WTC11 (cell line): ENCODE measurements around the gene GATC. TPM values are rescaled to one million over a fixed set of nuclear protein-coding genes. Genes with fewer than 3 reads are reported as not detected.

Experiments used
- ATAC-seq: fragments of 200-7000 bp; cut with Tn5 transposase; 2 replicates; pipeline ENCODE4 v1.10.0; 2021; ENCODE audit warnings: mild to moderate bottlenecking, moderate library complexity
- CTCF ChIA-PET: fragments of 300-600 bp; sonication (Branson Sonifier 250); formaldehyde crosslinking; loops from one replicate; lab custom pipeline; 2021; ENCODE audit warnings: antibody characterized with exemption; lab: Charles Lee
- POLR2A ChIA-PET: fragments of 350-600 bp; sonication (Branson Sonifier 250); formaldehyde crosslinking; loops from one replicate; lab custom pipeline; 2021; ENCODE audit warnings: antibody characterized with exemption; lab: Charles Lee
- DNase-seq: peaks from one replicate; pipeline ENCODE4 v3.0.0; 2021; ENCODE audit warnings: low spot score
- H3K27ac Mint-ChIP-seq: 2 replicates; pipeline ENCODE4 v1.8.0; 2021; ENCODE audit warnings: mixed read lengths
- H3K27me3 Mint-ChIP-seq: 2 replicates; pipeline ENCODE4 v1.8.0; 2021; ENCODE audit warnings: low read depth, mild to moderate bottlenecking, moderate library complexity, mixed read lengths
- H3K36me3 Mint-ChIP-seq: 2 replicates; pipeline ENCODE4 v1.8.0; 2021; ENCODE audit warnings: mixed read lengths
- H3K4me1 Mint-ChIP-seq: 2 replicates; pipeline ENCODE4 v1.8.0; 2022; ENCODE audit warnings: mixed read lengths
- H3K4me3 Mint-ChIP-seq: 2 replicates; pipeline ENCODE4 v1.8.0; 2021; ENCODE audit warnings: mild to moderate bottlenecking, moderate library complexity, mixed read lengths
- H3K9me3 Mint-ChIP-seq: 2 replicates; pipeline ENCODE4 v1.8.0; 2021; ENCODE audit warnings: mixed read lengths
- ATF3 ChIP-seq: sonication (generic); formaldehyde crosslinking; conservative IDR thresholded peaks from 2 replicates; pipeline ENCODE4 v1.8.1; 2022; ENCODE audit warnings: mild to moderate bottlenecking, missing genetic modification reagents
- FOXP4 ChIP-seq: sonication (generic); formaldehyde crosslinking; IDR thresholded peaks from 2 replicates; pipeline ENCODE4 v1.8.0; 2022; ENCODE audit warnings: mild to moderate bottlenecking, missing genetic modification reagents
- HMGA2 ChIP-seq: fragments of 250-450 bp; sonication (Bioruptor Pico); IDR thresholded peaks from 2 replicates; pipeline ENCODE4 v1.4.0; 2021; ENCODE audit warnings: mild to moderate bottlenecking, moderate library complexity
- HMGXB4 ChIP-seq: sonication (generic); formaldehyde crosslinking; IDR thresholded peaks from 2 replicates; pipeline ENCODE4 v1.8.1; 2023; ENCODE audit warnings: mild to moderate bottlenecking, moderate library complexity, missing genetic modification reagents
- KAT7 ChIP-seq: sonication (generic); formaldehyde crosslinking; IDR thresholded peaks from 2 replicates; pipeline ENCODE4 v1.8.1; 2023; ENCODE audit warnings: missing genetic modification reagents, mild to moderate bottlenecking, borderline replicate concordance
- NFATC4 ChIP-seq: fragments of 250-450 bp; sonication (Bioruptor Pico); IDR thresholded peaks from 2 replicates; pipeline ENCODE4 v1.9.0; 2021; ENCODE audit warnings: mild to moderate bottlenecking
- NR1H2 ChIP-seq: sonication (generic); formaldehyde crosslinking; IDR thresholded peaks from 2 replicates; pipeline ENCODE4 v1.9.0; 2021; ENCODE audit warnings: mild to moderate bottlenecking, moderate library complexity, missing genetic modification reagents
- NR2C2 ChIP-seq: sonication (generic); formaldehyde crosslinking; IDR thresholded peaks from 2 replicates; pipeline ENCODE4 v1.8.0; 2022; ENCODE audit warnings: mild to moderate bottlenecking, missing genetic modification reagents
- PRRX2 ChIP-seq: fragments of 250-450 bp; sonication (Bioruptor Pico); IDR thresholded peaks from 2 replicates; pipeline ENCODE4 v1.8.0; 2021; ENCODE audit warnings: mild to moderate bottlenecking
- SMAD4 ChIP-seq: sonication (generic); formaldehyde crosslinking; IDR thresholded peaks from 2 replicates; pipeline ENCODE4 v1.8.0; 2022; ENCODE audit warnings: mild to moderate bottlenecking, missing genetic modification reagents
- TEAD1 ChIP-seq: sonication (generic); formaldehyde crosslinking; IDR thresholded peaks from 2 replicates; pipeline ENCODE4 v1.8.0; 2022; ENCODE audit warnings: mild to moderate bottlenecking, missing genetic modification reagents
- USF1 ChIP-seq: sonication (generic); formaldehyde crosslinking; IDR thresholded peaks from 2 replicates; pipeline ENCODE4 v1.8.0; 2022; ENCODE audit warnings: mild to moderate bottlenecking, missing genetic modification reagents
- USF2 ChIP-seq: sonication (generic); formaldehyde crosslinking; IDR thresholded peaks from 2 replicates; pipeline ENCODE4 v1.8.1; 2023; ENCODE audit warnings: mild to moderate bottlenecking, missing genetic modification reagents, moderate library complexity
- ZNF396 ChIP-seq: fragments of 250-450 bp; sonication (Bioruptor Pico); IDR thresholded peaks from 2 replicates; pipeline ENCODE4 v1.8.0; 2021; ENCODE audit warnings: mild to moderate bottlenecking, moderate library complexity, borderline replicate concordance
- ZNF671 ChIP-seq: fragments of 250-450 bp; sonication (Bioruptor Pico); IDR thresholded peaks from 2 replicates; pipeline ENCODE4 v1.8.0; 2021; ENCODE audit warnings: mild to moderate bottlenecking
- total RNA-seq: library from RNA; stranded (reverse); gene quantifications from 3 replicates; pipeline ENCODE4 v1.2.3, GENCODE V29; 2021

GATC gene
- total RNA-seq, 1 experiment from 2014 or later: 33.9 TPM

- no peak for DNase-seq
- H3K36me3 Mint-ChIP-seq: no peaks in the 10 kb centered on the region
- H3K4me3 Mint-ChIP-seq: no peak overlapping the region
- H3K9me3 Mint-ChIP-seq: no peaks in the 10 kb centered on the region
- TF ChIP-seq NFATC4 (CRISPR knock-in tag) (no peak), USF2 (CRISPR knock-in tag) (no peak), USF1 (CRISPR knock-in tag) (no peak), SMAD4 (CRISPR knock-in tag) (no peak)
- POLR2A ChIA-PET: no interaction called here
- CTCF ChIA-PET: interaction anchor here (1.0 to 1.9 kb wide), 3 partner anchors 13 to 58 kb away, joined by 3 to 4 read pairs (median 4); no protein-coding TSS in a partner anchor
- no peaks in the 10 kb centered on the region for H3K27me3 Mint-ChIP-seq
- H3K4me1 Mint-ChIP-seq: no peaks in the 10 kb centered on the region
- no peak overlapping the region for H3K27ac Mint-ChIP-seq
- no peak for ATAC-seq
Measured at GRCh38 chr12:120488057-120488640, 41.9 kb downstream of the GATC start.

GRCh38 chr12:120489018-120489417 is 42.8 kb downstream of the GATC start:
- Mint-ChIP-seq H3K36me3 (no peaks in the 10 kb centered on the region), H3K4me1 (no peaks in the 10 kb centered on the region), H3K9me3 (no peaks in the 10 kb centered on the region), H3K27me3 (no peaks in the 10 kb centered on the region), H3K27ac (0 out of 2 replicates have a peak overlapping the region, but pooled peaks have one; percentile 0), H3K4me3 (no peak overlapping the region)
- ChIA-PET POLR2A (no interaction called here), CTCF (interaction anchor here (1.1 to 1.9 kb wide), 2 partner anchors 14 to 23 kb away, joined by 4 read pairs; no protein-coding TSS in a partner anchor)
- TF ChIP-seq NR1H2 (CRISPR knock-in tag) (no peak), ATF3 (CRISPR knock-in tag) (no peak), KAT7 (CRISPR knock-in tag) (no peak), ZNF671 (no peak), NR2C2 (CRISPR knock-in tag) (no peak), FOXP4 (CRISPR knock-in tag) (no peak), HMGXB4 (CRISPR knock-in tag) (no peak)
- DNase-seq (no peak), ATAC-seq (no peak)

GRCh38 chr12:120490325-120490724 is 44.1 kb downstream of the GATC start:
- Mint-ChIP-seq H3K9me3 (no peaks in the 10 kb centered on the region), H3K27me3 (no peaks in the 10 kb centered on the region), H3K4me3 (no peak overlapping the region), H3K27ac (no peak overlapping the region; the same call in 1 of the 2 replicates), H3K36me3 (no peaks in the 10 kb centered on the region), H3K4me1 (peaks cover 9% of the 10 kb centered on the region)
- ChIA-PET POLR2A (no interaction called here), CTCF (no interaction called here)
- ATAC-seq: no peak
- DNase-seq: no peak
- TF ChIP-seq HMGA2 (CRISPR knock-in tag): no peak
- no peak for TF ChIP-seq TEAD1 (CRISPR knock-in tag)
- TF ChIP-seq ZNF396 (CRISPR knock-in tag): no peak
- no peak for TF ChIP-seq PRRX2
